OCI-LY3 (cell line): Measurements from ENCODE around the gene SDK1.

ENCODE experiments used
- CTCF ChIP-seq: fragments of 200-600, 300-600 bp; sonication (generic); IDR thresholded peaks from 2 replicates; pipeline ENCODE4 v1.5.1; 2014; ENCODE audit warnings: antibody characterized with exemption, low read length, low read depth
- EZH2phosphoT487 ChIP-seq: fragments of 200-600 bp; shearing (Covaris generic); IDR thresholded peaks from 2 replicates; pipeline ENCODE4 v1.6.1; 2018; ENCODE audit warnings: antibody characterized with exemption, mixed run types, low read depth

GRCh38 chr7:3710122-3710521 lies 409.1 kb downstream of the SDK1 start:
- TF ChIP-seq CTCF = no peak
- no peak for TF ChIP-seq EZH2phosphoT487
